ENCODE results near the gene SPECC1L.

The SPECC1L gene

GRCh38 chr22:24338726-24339451 lies 68.3 kb downstream of the SPECC1L start:
- no peak for DNase-seq (ENCODE audit: extremely low read depth, low read depth)
- H3K4me3 ChIP-seq (replicated peaks; ENCODE audit: low read depth, low read length) = no peak overlapping the region
- TF ChIP-seq CTCF (IDR thresholded peaks at IDR 0.05; ENCODE audit: low read depth, low read length, missing control alignments) = no peak

GRCh38 chr22:24339452-24339747 lies 68.8 kb downstream of the SPECC1L start:
- H3K4me3 ChIP-seq (replicated peaks; ENCODE audit: low read depth, low read length) = no peak overlapping the region
- no peak for DNase-seq (ENCODE audit: extremely low read depth, low read depth)
- TF ChIP-seq CTCF (IDR thresholded peaks at IDR 0.05; ENCODE audit: low read depth, low read length, missing control alignments) = no peak

- no peak for TF ChIP-seq CTCF (IDR thresholded peaks at IDR 0.05; ENCODE audit: low read depth, low read length, missing control alignments)
Observed at GRCh38 chr22:24341627-24342026, 71.0 kb downstream of the SPECC1L start.

GRCh38 chr22:24350627-24351026 lies 80.0 kb downstream of the SPECC1L start:
- H3K4me3 ChIP-seq (replicated peaks; ENCODE audit: low read depth, low read length) = no peak overlapping the region
- TF ChIP-seq CTCF (IDR thresholded peaks at IDR 0.05; ENCODE audit: low read depth, low read length, missing control alignments) = no peak

More at GRCh38 chr22:24341627-24342026, 71.0 kb downstream of the SPECC1L start:
- no peak for DNase-seq (ENCODE audit: extremely low read depth, low read depth)
- H3K4me3 ChIP-seq (replicated peaks; ENCODE audit: low read depth, low read length) = no peak overlapping the region

GRCh38 chr22:24353121-24353520 lies 82.5 kb downstream of the SPECC1L start:
- H3K4me3 ChIP-seq (replicated peaks; ENCODE audit: low read depth, low read length) = no peak overlapping the region
- DNase-seq (ENCODE audit: extremely low read depth, low read depth) = no peak
- TF ChIP-seq CTCF (IDR thresholded peaks at IDR 0.05; ENCODE audit: low read depth, low read length, missing control alignments) = no peak

More at GRCh38 chr22:24350627-24351026, 80.0 kb downstream of the SPECC1L start:
- DNase-seq (ENCODE audit: extremely low read depth, low read depth) = no peak

- no peak for DNase-seq (ENCODE audit: extremely low read depth, low read depth)
Observed at GRCh38 chr22:24355574-24355973, 84.9 kb downstream of the SPECC1L start.

More at GRCh38 chr22:24355574-24355973, 84.9 kb downstream of the SPECC1L start:
- no peak for TF ChIP-seq CTCF (IDR thresholded peaks at IDR 0.05; ENCODE audit: low read depth, low read length, missing control alignments)
- no peak overlapping the region for H3K4me3 ChIP-seq (replicated peaks; ENCODE audit: low read depth, low read length)

Data from HFF-Myc (cell line).